ENCODE measurements around the gene TSPAN12. TPM values are rescaled to one million over a fixed set of nuclear protein-coding genes. Genes with fewer than 3 reads are reported as not detected.
"Not testable (repeated sequence)": the region's sequence is repeated elsewhere in the genome, so short reads cannot be mapped to it uniquely, and the experiment has no call there.

Gene TSPAN12, protein sequence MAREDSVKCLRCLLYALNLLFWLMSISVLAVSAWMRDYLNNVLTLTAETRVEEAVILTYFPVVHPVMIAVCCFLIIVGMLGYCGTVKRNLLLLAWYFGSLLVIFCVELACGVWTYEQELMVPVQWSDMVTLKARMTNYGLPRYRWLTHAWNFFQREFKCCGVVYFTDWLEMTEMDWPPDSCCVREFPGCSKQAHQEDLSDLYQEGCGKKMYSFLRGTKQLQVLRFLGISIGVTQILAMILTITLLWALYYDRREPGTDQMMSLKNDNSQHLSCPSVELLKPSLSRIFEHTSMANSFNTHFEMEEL
- polyA plus RNA-seq (ENCODE audit: insufficient read length in 3 of 3): 100 to 1,000 TPM; 193 to 210 (median 201) TPM

DNA sequence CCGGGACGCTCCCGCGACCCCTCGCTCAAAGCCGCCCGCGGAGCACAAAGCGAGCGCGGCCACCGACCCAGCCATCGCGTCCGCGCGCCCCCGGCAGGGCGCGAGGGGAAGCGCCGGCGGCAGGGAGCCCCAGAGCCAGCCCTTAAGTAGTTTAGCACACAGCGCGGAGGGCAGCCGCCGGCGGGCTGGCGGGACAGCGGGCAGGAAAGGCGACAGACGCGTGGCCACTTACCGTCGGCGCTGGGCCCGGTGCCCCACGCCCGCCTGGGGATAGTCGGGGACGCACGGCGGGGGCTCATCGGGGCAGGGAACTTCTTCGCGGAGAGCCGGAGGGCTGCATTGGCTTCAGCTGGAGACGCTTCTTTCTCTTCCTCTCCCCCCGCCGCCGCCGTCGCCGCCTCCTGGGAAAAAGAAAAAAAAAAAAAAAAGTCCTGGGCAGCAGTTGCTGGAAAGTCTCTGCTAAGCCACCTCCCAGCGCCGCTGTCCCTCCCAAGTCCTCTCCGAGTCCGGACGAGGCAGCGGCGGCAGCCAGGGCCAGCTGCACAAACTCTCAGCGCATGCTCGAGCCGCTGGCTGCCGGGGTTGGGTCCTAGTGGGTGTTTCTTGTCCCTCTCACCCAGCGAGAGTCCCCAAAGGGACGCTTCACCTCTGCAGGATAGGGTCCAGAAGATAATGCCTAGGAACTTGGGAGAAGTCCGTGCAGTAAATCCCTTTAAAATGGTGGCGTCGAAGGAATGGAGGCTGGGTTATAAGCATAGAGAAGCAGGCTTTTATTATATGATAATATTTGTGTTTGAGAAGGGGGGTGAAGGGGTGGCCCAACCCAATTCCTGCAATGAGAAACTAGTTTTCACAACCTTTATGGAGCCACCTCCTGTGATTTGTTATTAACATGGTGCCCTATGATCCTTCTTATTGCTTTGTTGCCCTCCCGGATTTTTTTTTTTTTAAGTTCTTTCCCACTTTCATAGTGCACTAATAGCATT, at the start of gene TSPAN12:
Gene TSPAN12, minus strand, starts transcription at position 557 of the 986 bp plus-strand sequence. CDS start 1,381 bp downstream, outside the sequence.
- peak in 2 of 3 donors; percentile 75 to 77 for DNase-seq (ENCODE audit: low read depth in 3 of 3, low spot score in 2 of 3)

DNA sequence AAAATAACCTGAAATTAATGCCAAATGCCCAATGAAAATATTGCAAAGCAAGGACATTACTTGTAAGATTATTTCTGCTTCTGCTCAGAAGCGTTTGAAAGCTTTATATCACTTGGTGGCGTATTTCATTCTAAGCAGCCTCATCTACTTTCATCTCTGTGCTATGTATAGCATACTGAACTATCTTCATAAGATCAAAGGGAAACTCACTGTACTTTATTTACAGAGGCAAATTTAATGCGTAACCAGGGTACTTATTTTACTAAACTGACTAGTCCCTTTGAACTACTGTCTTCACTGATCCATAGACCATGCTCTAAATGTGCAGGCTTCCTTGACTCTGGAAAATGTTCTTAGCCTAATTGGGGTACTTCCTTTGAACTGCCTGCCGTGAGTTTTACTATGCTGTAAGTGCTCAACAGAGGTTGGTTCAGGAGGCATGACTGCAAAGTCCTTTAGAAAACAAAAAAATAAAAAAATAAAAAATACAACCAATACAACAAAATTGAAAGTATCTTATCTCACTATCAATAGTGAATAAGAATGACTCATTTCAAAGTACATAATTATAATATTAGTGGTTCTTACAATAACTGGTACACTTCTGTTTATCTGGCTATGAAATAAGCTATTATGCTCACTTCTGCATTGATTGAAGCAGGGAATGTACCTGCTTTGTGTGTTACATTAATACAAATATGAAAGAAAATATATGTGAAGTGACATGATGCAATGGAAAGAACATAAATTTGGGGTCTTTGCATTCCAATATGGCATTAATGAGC, 41.0 kb upstream of the TSPAN12 start:
- no peak for DNase-seq (ENCODE audit: low read depth in 3 of 3, low spot score in 2 of 3)

DNA sequence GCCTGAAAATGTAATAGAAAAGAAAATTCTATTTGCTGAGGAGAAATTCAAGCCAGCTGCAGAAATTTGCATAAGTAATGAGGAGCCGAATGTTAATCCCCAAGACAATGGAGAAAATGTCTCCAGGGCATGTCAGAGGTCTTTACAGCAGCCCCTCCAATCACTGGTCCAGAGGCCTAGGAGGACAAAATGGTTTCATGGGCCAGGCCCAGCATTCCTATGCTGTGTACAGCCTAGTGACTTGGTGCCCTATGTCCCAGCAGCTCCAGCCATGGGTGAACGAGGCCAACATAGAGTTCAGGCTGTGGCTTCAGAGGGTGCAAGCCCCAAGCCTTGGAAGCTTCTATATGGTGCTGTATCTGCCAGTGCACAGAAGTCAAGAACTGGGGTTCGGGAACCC, 37.3 kb upstream of the TSPAN12 start:
- DNase-seq (ENCODE audit: low read depth in 3 of 3, low spot score in 2 of 3): not testable (repeated sequence)

DNA sequence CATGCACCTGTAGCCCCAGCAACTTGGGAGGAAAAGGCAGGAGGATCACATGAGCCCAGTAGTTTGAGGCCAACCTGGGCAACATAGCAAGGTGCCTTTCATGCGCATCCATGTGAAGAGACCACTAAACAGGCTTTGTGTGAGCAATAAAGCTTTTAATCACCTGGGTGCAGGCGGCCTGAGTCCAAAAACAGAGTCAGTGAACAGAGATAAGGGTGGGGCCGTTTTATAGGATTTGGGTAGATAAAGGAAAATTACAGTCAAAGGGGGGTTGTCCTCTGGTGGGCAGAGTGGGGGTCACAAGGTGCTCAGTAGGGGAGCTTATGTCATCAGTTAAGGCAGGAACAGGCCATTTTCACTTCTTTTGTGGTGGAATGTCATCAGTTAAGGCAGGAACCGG, 27.7 kb upstream of the TSPAN12 start:
- DNase-seq (ENCODE audit: low read depth in 3 of 3, low spot score in 2 of 3): not testable (repeated sequence)

DNA sequence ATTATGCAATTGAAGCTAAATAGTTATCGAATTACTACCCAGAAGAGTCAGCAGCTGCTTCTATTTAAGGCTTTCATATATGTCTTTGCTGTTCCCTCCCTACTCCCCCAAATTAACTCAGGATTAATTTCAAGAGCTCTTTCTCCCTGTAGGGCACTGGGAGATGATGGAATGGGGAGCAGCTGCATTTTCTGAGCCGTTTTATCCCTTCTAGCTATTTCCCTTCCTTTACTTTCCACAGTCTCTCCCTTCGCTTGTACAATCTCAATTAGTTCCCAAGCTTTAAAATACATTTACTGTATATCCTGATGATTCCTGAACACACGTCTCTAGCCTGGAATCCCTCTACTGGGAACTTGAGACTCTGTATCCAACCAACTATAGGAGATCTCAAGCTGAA, 19.8 kb upstream of the TSPAN12 start:
- DNase-seq (ENCODE audit: low read depth in 3 of 3, low spot score in 2 of 3): no peak

DNA sequence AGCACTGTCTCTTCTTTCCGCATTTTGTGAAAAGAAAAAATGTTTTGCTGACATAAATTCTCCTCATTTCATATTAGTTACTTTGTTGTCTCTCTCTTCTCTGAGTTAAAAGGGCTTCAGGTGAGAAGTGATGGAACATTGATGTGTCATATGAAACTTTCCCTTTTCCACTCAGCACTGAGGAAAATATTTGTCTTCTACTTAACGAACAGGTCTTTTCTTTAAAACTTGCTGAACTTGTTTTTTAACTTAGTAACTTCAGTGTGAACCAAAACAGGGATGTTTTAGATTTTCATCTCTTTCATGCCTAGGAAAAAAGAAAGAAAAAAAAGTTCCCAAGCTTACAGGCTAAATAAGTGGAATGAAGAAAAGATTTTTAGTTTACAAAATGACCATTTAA, 19.0 kb upstream of the TSPAN12 start:
- DNase-seq (ENCODE audit: low read depth in 3 of 3, low spot score in 2 of 3): no peak

DNA sequence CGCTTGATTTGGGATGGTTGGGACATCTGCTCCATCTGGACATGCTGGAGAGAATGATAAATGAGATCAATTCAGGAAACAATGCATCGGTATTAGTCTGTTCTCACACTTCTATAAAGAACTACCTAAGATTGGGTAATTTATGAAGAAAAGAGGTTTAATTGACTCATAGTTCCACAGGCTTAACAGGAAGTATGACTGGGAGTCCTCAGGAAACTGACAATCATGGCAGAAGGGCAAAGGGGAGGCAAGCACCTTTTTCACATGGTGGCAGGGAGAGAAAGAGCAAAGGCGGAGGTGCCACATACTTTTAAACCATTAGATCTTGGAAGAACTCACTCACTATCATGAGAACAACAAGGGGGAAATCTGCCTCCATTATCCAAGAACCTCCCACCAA, 16.8 kb upstream of the TSPAN12 start:
- no peak for DNase-seq (ENCODE audit: low read depth in 3 of 3, low spot score in 2 of 3)

DNA sequence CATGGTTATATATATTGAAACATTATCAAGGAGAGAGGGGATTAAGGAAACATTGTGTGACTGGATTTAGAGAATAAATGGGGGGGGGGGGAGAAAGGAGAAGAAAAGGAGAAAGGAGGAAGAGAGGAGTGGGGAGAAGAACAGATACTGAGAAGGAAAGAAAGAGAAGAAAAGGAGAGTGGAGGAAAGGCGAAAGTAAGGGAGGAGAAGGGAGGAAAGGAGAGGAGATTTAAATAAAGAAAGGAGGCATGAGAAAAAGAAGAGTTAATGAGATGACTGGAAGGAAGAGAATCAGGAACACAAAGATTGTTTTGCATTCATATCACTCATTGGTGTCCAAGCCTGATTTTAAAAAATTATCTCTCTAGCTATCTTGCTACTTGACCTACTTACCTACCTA, 16.1 kb upstream of the TSPAN12 start:
- DNase-seq (ENCODE audit: low read depth in 3 of 3, low spot score in 2 of 3): no peak

DNA sequence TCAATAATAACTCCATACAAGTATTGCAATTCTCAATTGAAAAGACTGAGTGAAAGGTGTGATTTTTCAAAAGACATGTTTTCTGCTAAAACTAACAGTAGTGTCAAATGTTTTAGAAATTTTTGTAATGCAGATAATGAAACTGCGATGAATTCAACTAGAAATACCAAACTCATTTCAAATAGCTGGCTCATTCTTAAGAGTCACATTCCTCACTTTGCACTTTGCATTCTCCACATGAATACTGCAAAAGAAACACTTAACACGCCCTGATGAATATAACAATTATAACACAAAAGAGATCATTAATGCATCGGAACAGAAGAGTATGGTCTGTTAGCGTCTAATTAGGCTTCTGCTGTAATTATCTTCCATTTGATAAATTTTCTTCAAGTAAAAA, 15.5 kb upstream of the TSPAN12 start:
- DNase-seq (ENCODE audit: low read depth in 3 of 3, low spot score in 2 of 3): no peak

DNA sequence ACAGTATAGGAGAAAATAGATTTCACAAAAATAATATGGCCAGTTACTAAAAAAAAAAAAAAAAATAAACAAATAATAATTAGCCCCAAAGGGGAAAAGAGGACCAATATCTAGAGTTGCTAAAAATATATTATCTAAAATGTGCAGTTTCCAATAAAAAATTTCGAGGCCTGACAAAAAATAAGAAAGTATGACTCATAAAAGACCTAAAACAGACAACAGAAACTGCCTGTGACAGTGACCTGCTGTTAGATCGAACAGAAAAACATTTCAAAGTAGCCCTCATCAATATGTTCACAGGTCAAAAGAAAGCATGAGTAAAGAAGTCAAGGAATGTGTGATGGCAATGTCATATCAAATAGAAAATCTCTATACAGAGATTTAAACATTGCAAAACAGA, 11.8 kb upstream of the TSPAN12 start:
- DNase-seq (ENCODE audit: low read depth in 3 of 3, low spot score in 2 of 3): no peak

DNA sequence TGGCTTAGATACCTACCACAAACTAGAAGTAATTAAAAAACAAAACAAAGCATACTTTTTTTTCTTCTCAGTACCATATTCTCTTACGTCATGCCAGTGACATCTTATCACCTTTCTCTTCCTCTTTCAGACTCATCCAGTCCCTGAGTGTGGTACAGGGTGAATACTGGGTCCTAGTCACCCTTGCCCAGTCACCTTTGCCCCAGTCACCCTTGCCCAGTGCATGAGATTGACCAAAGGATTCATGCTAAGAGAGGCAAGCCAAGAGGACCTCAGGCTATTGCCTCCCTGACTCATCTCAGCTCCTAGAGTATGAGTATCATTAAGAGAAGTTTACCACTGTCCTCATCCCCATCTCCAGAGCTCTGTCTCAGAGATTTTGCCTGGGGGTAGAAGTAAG, 10.0 kb upstream of the TSPAN12 start:
- no peak for DNase-seq (ENCODE audit: low read depth in 3 of 3, low spot score in 2 of 3)

DNA sequence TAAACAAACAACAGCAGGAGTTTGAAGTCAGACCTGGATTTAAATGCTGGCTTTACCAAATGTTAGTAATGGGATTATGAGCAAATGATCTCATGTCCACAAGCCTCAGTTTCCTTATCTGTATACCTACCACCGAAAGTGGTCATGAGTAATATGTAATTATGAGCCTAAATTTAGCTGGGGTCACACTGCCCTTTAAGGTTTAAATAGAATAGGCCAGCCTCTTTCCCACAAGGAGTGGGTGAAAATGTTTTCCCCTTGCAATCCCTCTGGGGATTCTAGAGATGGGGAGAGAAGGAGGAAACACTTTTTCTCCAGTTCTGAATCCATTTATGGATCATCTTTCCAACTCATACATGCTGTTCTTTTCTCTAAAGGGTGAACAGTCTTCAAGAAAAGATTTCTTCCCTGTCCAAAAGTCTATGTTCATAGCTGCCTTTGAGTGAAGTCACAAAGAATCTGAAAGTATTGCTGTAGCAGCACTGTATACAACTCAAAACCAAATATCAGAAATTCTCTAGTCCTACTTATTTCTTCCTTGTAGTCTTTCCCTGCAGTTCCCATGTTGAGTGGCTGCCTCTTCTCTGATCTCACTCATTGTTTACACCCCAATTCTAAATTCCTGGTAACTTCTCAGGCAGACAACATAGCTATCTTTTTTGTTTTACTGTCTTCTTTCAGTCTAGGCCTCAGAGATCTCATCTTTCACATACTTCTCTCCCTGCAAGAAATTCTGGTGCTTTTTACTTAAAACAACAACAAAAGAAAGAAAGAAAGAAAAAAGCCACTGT, 7.4 kb upstream of the TSPAN12 start:
- DNase-seq (ENCODE audit: low read depth in 3 of 3, low spot score in 2 of 3): no peak

DNA sequence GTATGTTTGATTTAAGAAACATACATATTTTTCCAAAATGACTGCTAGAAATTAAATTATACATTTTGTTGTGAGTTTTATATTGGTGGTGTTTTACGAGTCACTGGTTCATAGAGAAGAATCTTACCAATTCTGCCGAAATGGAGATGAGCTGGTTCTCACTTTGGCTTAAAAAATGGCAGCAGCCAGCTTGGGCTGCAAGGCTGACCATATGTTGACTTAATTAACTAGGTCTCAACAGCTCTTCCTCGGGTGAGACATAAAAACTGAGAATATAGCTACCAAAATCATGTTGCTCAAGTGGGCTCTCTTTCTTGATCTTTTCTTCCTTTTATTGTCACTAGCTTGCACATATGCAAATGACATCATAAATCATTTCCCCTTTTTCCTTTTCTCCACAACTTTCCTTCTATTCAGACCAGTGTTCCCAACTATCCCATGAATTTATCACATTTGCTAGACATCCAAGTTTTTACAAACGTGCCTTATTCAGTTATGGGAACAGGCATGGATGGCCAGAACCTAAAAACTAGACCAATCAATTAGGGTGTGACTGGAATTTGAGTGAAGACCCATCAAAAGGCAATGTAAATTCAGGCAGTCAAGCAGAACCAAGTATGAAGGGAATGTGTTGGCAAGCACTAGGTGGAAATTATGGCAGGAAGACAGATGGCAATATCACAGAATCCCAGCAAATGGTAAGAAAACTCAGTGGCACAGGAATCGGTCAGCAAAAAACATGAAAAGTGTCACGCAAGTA, 6.4 kb upstream of the TSPAN12 start:
- DNase-seq (ENCODE audit: low read depth in 3 of 3, low spot score in 2 of 3): no peak

DNA sequence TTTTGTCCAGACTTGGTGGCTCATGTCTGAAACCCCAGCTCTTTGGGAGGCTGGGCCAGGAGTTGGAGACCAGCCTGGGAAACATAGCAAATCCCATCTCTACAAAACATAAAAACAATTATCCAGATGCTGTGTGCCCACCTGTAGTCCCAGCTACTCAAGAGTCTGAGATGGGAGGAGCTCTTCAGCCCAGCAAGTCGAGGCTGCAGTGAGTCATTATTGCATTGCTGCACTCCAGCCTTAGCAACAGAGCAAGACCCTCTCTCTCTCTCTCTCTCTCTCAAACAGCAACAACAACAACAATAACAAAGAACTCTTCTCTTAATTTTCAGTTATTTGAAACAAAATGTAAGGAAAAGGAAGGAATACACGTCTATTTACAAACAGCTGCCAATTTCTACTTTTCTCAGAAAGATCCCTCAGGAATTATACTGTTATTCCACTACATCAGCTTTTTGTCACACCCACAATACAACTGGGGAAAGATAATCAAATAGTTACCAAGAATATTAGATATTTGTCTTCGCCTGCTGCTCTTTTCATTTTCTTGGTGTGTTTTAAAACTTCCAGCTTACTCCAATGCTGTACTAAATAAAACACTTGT, 5.1 kb upstream of the TSPAN12 start:
- DNase-seq (ENCODE audit: low read depth in 3 of 3, low spot score in 2 of 3): no peak

DNA sequence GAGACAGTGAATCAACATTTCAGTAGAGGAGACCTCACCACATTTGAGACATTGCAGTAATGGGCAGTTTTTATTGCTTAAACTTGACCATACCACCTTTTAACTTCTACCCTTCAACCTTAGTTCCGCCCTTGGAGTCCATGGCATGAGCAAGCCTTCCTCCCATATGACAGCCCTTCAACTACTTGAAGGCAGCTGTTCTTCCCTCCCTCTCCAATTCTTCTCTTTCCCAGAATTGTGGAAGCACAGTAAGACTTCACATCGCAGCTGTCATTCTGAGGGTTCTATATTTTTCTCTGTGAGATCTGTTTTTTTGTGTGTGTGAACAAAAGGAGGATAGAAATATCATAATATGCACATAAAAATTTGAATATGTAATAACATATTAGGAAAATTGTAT, 2.2 kb upstream of the TSPAN12 start:
- no peak for DNase-seq (ENCODE audit: low read depth in 3 of 3, low spot score in 2 of 3)

DNA sequence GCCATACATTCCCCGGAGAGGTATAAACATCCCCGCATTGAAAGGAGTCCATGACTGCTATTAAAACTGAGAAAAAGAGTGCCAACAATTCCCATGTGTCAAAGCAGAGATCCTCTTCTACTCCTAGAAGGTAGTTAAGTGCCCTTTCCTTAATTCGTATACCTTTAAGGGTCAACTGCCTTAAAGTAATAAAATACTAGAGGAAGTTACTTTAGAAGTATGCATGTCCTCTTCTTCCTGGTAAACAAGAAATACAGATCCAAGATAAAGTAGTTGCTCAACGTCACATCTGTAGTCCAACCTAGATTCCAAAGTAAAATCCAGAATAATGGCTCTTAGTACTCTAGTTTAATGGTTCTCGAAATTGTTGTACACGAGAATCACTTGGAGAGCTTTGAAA, 1.5 kb upstream of the TSPAN12 start:
- DNase-seq (ENCODE audit: low read depth in 3 of 3, low spot score in 2 of 3): no peak

DNA sequence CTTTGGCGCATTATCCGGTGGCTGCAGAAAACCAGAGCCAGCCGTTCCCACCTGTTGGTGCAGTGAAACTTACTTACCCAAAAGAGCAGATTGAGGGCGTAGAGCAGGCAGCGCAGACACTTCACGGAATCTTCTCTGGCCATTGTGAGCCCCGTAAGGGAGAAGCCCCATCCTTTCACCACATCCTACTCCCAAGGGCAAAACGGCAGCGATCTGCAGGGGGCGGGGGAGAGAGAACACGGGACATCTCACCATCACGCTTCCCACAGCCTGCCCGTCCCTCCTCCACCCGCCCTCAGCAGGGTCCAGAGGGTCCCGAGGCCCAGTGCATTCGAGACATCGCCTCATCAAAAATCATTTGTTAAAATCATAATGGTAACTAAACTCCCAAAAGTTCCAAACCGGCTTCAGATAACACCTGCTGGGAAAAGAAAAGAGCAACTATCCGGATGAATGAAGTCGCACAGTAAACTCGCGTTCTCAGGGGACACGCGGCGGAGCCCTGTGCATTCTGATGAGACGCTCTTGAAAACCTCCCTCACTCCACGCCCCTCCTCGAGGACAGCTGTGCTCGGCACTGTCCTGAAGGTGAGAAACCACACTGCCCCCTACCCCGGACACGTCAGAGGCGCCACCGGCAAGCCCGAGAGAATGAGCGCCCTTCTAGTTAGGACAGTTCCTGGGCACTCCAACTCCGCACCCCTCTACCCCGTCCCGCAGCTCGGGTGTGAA, 1.2 kb downstream of the TSPAN12 start:
- DNase-seq (ENCODE audit: low read depth in 3 of 3, low spot score in 2 of 3): peak in 1 of 3 donors; percentile 62

DNA sequence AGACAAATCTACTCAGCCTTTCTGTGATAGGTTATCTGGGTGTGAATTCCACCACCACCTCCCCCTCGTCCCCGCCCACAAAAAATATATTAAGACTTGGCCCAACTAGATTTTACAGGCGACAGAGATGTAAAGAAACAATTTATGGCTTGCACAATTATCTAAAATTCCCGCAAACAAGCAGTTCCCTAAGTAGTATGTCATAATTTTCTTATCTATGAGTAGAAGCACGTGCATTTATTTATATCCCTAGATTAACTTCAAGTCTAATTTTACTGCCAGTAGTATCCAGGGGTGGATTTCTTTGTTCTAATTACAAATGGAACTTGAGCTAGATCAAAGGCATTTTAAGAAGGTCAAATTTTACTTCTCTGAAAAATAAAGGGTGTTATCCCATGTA, 1.7 kb downstream of the TSPAN12 start:
- DNase-seq (ENCODE audit: low read depth in 3 of 3, low spot score in 2 of 3): no peak

All from right renal cortex interstitium (tissue), 3 donors.